ENCODE results near the gene CTSA. TPM values are rescaled to one million over a fixed set of nuclear protein-coding genes. Genes with fewer than 3 reads are reported as not detected.

The CTSA gene
- total and polyA plus RNA-seq, 9 of the 15 experiments (the other 6 are each of a cell fraction or from before 2014, with no cell fraction given) = 8.8 to 61.7 (median 28.3) TPM

- TF ChIP-seq MGA (IDR thresholded peaks at IDR 0.05) (no peak), EP300 (IDR thresholded peaks at IDR 0.05; ENCODE audit: low read length) (peak; percentile 58; the same call in 1 of the 2 replicates), XRCC3 (IDR thresholded peaks at IDR 0.05) (no peak), USF1 (CRISPR knock-in tag; IDR thresholded peaks at IDR 0.05) (no peak), MECOM (CRISPR knock-in tag; IDR thresholded peaks at IDR 0.05) (no peak), SAP30 (IDR thresholded peaks at IDR 0.05; ENCODE audit: borderline replicate concordance, insufficient read depth, low read depth, low read length, poor library complexity, severe bottlenecking) (no peak), REST (IDR thresholded peaks at IDR 0.05; ENCODE audit: borderline replicate concordance) (0 out of 2 replicates have a peak, but pooled peaks have one; percentile 15), REST (CRISPR knock-in tag; IDR thresholded peaks at IDR 0.05; ENCODE audit: low read depth) (no peak)
These were observed 40.2 kb upstream of the CTSA start (continued) for GRCh38 chr20:45850926-45851325.

All from K562 (cell line).